HUES6 (cell line): ENCODE data around the gene CD1C.
"Not testable (repeated sequence)": the region's sequence is repeated elsewhere in the genome, so short reads cannot be mapped to it uniquely, and the experiment has no call there.

Experiments
- H3K27ac ChIP-seq: 2 replicates; pipeline ENCODE4 v1.7.0; 2013; ENCODE audit warnings: low read depth, mild to moderate bottlenecking, low read length, inconsistent platforms
- H3K27me3 ChIP-seq: 2 replicates; pipeline ENCODE4 v1.6.1; 2013; ENCODE audit warnings: low read length; ENCODE audit not compliant: control insufficient read depth, insufficient read depth
- H3K36me3 ChIP-seq: 2 replicates; pipeline ENCODE4 v1.6.1; 2013; ENCODE audit warnings: low read length; ENCODE audit not compliant: control insufficient read depth, insufficient read depth
- H3K4me1 ChIP-seq: 2 replicates; pipeline ENCODE4 v1.6.1; 2013; ENCODE audit warnings: low read length; ENCODE audit not compliant: control insufficient read depth, insufficient read depth
- H3K4me3 ChIP-seq: 2 replicates; pipeline ENCODE4 v1.5.1; 2013; ENCODE audit warnings: low read depth, low read length
- H3K9ac ChIP-seq: one replicate; pipeline ENCODE4 v1.6.1; 2013; ENCODE audit warnings: mild to moderate bottlenecking, low read length
- H3K9me3 ChIP-seq: 2 replicates; pipeline ENCODE4 v1.6.1; 2013; ENCODE audit warnings: low read depth, low read length; ENCODE audit not compliant: control insufficient read depth, insufficient read depth

Gene CD1C

GRCh38 chr1:158289811-158290210, at the start of gene CD1C:
TSS of gene CD1C (plus strand) at chr1:158289923. CDS start at chr1:158290065, 142 bp downstream.
- Histone ChIP-seq H3K27me3 (no peaks in the 10 kb centered on the region), H3K9ac (no peak within 1 kb of the TSS), H3K9me3 (no peaks in the 10 kb centered on the region), H3K4me1 (no peaks in the 10 kb centered on the region), H3K27ac (no peak within 1 kb of the TSS), H3K4me3 (no peak within 1 kb of the TSS), H3K36me3 (no peaks in the 10 kb centered on the region)

- Histone ChIP-seq H3K36me3 (no peaks in the 10 kb centered on the region), H3K4me3 (no peak overlapping the region), H3K27me3 (no peaks in the 10 kb centered on the region), H3K4me1 (no peaks in the 10 kb centered on the region), H3K9me3 (no peaks in the 10 kb centered on the region), H3K9ac (no peak overlapping the region), H3K27ac (no peak overlapping the region)
These were observed 43.1 kb upstream of the CD1C start for GRCh38 chr1:158246650-158247049.

- no peaks in the 10 kb centered on the region for H3K4me1 ChIP-seq
These were observed 41.6 kb upstream of the CD1C start for GRCh38 chr1:158248118-158248517.

GRCh38 chr1:158248771-158249170, 41.0 kb upstream of the CD1C start:
- H3K27ac ChIP-seq = no peak overlapping the region
- no peaks in the 10 kb centered on the region for H3K9me3 ChIP-seq
- no peak overlapping the region for H3K4me3 ChIP-seq
- H3K36me3 ChIP-seq = no peaks in the 10 kb centered on the region
- no peaks in the 10 kb centered on the region for H3K4me1 ChIP-seq
- no peak overlapping the region for H3K9ac ChIP-seq
- no peaks in the 10 kb centered on the region for H3K27me3 ChIP-seq

More at GRCh38 chr1:158248118-158248517, 41.6 kb upstream of the CD1C start:
- Histone ChIP-seq H3K27ac (no peak overlapping the region), H3K9ac (no peak overlapping the region), H3K4me3 (no peak overlapping the region), H3K9me3 (no peaks in the 10 kb centered on the region), H3K27me3 (no peaks in the 10 kb centered on the region), H3K36me3 (no peaks in the 10 kb centered on the region)

GRCh38 chr1:158249646-158250045, 40.1 kb upstream of the CD1C start:
- H3K9ac ChIP-seq = no peak overlapping the region
- H3K4me3 ChIP-seq = no peak overlapping the region
- no peaks in the 10 kb centered on the region for H3K4me1 ChIP-seq
- no peaks in the 10 kb centered on the region for H3K36me3 ChIP-seq
- H3K27ac ChIP-seq = no peak overlapping the region
- H3K27me3 ChIP-seq = no peaks in the 10 kb centered on the region
- no peaks in the 10 kb centered on the region for H3K9me3 ChIP-seq

DNA sequence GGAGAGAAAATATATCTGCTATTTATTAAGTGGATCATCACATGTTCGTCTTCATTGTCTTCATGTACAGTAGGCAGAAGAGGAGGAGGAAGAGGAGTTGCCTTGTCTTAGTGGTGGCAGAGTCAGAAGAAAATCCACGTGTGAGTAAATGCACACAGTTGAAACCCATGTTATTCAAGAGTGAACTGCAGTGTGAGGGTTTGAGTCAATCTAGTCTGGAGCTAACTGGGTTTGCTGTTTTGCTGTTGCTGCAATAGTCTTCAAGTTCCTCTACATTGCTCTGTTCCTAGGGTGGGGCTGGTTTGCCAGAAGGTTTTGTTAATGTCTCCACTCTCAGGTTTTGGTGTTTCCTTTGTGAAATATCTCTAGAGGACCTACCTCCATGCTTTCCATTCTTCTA, 38.6 kb upstream of the CD1C start:
- H3K9ac ChIP-seq = no peak overlapping the region
- no peak overlapping the region for H3K27ac ChIP-seq
- no peaks in the 10 kb centered on the region for H3K4me1 ChIP-seq

GRCh38 chr1:158255656-158256055, 34.1 kb upstream of the CD1C start:
- Histone ChIP-seq H3K27me3 (0 out of 2 replicates have a peak, but pooled peaks cover 2% of the 10 kb centered on the region), H3K4me1 (no peaks in the 10 kb centered on the region), H3K36me3 (no peaks in the 10 kb centered on the region), H3K9ac (no peak overlapping the region), H3K27ac (no peak overlapping the region), H3K9me3 (no peaks in the 10 kb centered on the region), H3K4me3 (no peak overlapping the region)

More for the DNA sequence above, 38.6 kb upstream of the CD1C start:
- Histone ChIP-seq H3K9me3 (no peaks in the 10 kb centered on the region), H3K4me3 (no peak overlapping the region), H3K36me3 (no peaks in the 10 kb centered on the region), H3K27me3 (no peaks in the 10 kb centered on the region)

DNA sequence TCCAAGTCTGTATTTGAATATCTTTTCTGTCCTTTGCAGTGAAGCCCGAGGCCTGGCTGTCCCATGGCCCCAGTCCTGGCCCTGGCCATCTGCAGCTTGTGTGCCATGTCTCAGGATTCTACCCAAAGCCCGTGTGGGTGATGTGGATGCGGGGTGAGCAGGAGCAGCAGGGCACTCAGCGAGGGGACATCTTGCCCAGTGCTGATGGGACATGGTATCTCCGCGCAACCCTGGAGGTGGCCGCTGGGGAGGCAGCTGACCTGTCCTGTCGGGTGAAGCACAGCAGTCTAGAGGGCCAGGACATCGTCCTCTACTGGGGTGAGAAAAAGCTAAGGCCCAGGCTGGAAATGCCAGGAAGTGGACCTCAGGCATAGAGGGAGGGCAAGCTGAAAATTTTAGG, 33.0 kb upstream of the CD1C start:
- H3K27me3 ChIP-seq, H3K9me3 ChIP-seq, H3K36me3 ChIP-seq, H3K27ac ChIP-seq, H3K9ac ChIP-seq, H3K4me1 ChIP-seq, H3K4me3 ChIP-seq: not testable (repeated sequence)

DNA sequence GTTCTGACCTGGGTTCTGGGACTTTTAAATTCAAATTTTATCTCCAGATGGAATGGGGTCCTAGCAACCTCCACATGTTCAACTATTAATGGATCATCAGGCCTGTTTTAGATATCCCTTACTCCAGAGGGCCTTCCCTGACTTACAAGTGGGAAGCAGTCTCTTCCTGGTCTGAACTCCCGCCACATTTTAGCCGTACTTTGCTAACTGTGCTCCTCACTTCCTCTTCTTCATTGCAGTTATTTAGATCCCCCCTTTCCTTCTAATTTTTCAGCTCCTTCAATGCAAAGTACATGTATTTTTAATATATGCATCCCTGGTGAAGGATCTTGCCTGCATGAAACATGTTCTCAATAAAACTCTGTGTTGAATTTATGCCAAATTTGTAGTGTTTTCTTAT, 31.8 kb upstream of the CD1C start:
- Histone ChIP-seq H3K9ac (no peak overlapping the region), H3K27me3 (0 out of 2 replicates have a peak, but pooled peaks cover 2% of the 10 kb centered on the region), H3K36me3 (no peaks in the 10 kb centered on the region), H3K4me3 (no peak overlapping the region), H3K27ac (no peak overlapping the region), H3K9me3 (no peaks in the 10 kb centered on the region), H3K4me1 (no peaks in the 10 kb centered on the region)

GRCh38 chr1:158259117-158259516, 30.6 kb upstream of the CD1C start:
- Histone ChIP-seq H3K4me1 (no peaks in the 10 kb centered on the region), H3K9ac (no peak overlapping the region), H3K4me3 (no peak overlapping the region), H3K27me3 (0 out of 2 replicates have a peak, but pooled peaks cover 2% of the 10 kb centered on the region), H3K9me3 (no peaks in the 10 kb centered on the region), H3K27ac (no peak overlapping the region), H3K36me3 (no peaks in the 10 kb centered on the region)

DNA sequence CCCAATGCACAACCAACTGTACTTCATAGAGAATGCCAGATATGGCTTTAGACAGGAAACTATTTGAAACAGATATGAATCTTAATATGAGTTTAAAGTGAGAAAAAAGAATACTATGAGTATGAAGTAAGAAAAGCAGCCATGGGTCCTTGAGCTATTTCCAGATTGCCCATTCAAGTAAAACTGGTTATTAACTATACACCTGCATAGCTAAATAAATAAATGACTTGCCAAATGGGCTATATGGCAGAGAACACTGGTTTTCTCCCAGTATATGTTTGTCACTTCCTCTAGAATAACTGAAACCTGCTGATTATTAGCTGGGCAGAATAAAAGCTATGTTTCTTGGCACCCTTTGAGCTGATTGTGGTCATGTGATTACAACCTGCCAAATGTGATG, 17.0 kb upstream of the CD1C start:
- Histone ChIP-seq H3K9ac (no peak overlapping the region), H3K27me3 (no peaks in the 10 kb centered on the region), H3K4me1 (no peaks in the 10 kb centered on the region), H3K27ac (no peak overlapping the region), H3K36me3 (no peaks in the 10 kb centered on the region), H3K9me3 (no peaks in the 10 kb centered on the region), H3K4me3 (no peak overlapping the region)

DNA sequence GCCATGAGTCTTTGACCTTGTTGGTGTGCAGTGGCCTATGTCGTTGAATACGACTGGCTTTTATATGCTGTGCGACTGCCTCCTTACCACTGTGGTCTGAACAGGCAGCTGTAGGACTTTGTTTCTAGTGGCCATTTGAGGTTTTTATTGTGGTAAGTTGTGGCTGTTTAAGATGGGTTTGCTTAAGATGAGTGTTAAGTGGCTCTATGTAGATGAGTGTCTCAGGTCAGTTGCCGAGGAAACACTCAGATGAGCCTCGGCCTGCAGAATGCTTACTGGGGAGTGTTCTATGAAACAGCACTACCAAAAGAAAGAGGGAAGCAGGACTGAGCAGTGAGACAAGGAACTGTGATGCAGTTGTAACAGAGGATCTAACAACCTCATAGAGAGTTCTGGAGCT, 14.9 kb upstream of the CD1C start:
- no peaks in the 10 kb centered on the region for H3K27me3 ChIP-seq
- peaks cover 6% of the 10 kb centered on the region for H3K9me3 ChIP-seq
- no peak overlapping the region for H3K9ac ChIP-seq
- H3K36me3 ChIP-seq = no peaks in the 10 kb centered on the region
- H3K4me1 ChIP-seq = no peaks in the 10 kb centered on the region
- no peak overlapping the region for H3K4me3 ChIP-seq
- H3K27ac ChIP-seq = no peak overlapping the region
